HG03442 (cell line): ENCODE measurements around the gene MYO7A.

Experiments
- ATAC-seq: cut with Tn5 transposase; IDR thresholded peaks from one replicate; pipeline ENCODE4 v1.9.1; 2021; ENCODE audit warnings: mild to moderate bottlenecking, moderate library complexity; ENCODE audit not compliant: unreplicated experiment

Gene MYO7A

DNA sequence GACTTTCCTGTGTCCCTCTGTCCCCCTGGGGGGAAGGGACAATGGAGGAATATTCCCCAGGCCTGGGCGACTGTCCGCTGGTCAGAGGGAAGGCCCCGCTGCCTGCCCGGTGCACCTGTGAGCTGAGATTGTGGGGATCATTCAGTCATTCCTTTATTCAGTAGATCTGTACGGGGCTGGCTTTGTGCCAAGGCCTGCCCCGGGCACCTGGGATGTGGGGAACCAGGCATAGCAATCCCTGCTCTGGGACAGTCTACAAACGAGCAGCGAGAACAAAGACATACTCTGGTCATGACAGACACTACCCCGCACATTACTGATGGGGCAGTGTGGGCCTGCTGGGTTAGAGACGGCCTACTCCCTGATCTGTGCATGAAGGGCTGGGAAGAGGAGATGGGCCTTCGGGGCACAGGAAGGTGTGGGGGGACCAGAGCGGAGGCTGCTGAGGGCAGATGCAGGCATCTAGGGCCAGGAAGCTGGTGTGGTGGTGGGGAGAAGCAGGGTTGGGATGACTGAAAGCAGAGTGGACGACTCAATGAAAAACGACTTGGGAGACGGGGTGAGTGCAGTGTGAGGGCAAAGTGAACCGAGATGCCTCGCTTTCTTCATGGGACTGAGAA, 1.8 kb upstream of the MYO7A start:
- ATAC-seq = no peak

DNA sequence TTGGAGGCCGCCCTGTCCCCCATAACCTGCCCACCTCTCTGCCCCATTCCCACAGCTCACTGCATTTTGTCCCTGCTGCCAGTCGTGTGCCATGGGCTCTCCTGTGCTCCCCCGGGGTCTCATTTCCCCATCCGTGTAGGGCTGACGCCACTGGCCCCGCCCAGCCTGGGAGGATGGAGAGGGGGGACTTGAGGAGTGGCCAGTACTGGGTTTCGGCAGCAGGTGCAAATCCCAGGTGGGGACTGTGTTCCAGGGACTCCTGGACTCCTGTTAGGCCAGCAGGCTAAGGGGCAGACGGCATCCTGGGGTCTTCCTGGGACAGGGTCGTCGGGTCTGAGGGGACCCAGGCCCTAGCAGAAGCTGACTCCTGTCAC, 1.2 kb upstream of the MYO7A start:
- no peak for ATAC-seq

DNA sequence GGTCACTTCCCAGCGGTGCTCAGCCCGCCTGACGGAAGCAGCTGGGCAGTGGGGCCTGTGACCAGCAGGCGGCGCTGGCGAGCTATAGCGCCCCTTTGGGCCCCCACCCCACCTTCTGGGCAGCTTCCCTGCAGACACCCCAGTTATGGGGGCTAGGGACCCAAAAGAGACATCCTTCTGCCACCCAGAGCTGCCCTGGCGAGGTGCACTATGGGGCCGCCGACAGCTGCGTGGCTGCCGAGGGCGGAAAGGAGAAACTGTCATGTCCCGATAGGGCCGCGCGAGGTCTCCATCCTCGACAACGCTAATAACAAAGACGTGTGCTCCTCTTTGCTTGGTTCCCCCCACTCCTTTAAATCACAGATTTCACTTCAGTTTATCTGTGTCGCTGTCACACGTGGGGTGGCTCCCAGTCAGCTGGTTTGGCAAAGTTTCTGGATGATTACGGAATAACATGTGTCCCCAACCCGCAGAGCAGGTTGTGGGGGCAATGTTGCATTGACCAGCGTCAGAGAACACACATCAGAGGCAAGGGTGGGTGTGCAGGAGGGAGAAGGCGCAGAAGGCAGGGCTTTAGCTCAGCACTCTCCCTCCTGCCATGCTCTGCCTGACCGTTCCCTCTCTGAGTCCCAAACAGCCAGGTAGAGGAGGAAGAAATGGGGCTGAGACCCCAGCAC, 673 bp upstream of the MYO7A start:
- ATAC-seq = no peak

DNA sequence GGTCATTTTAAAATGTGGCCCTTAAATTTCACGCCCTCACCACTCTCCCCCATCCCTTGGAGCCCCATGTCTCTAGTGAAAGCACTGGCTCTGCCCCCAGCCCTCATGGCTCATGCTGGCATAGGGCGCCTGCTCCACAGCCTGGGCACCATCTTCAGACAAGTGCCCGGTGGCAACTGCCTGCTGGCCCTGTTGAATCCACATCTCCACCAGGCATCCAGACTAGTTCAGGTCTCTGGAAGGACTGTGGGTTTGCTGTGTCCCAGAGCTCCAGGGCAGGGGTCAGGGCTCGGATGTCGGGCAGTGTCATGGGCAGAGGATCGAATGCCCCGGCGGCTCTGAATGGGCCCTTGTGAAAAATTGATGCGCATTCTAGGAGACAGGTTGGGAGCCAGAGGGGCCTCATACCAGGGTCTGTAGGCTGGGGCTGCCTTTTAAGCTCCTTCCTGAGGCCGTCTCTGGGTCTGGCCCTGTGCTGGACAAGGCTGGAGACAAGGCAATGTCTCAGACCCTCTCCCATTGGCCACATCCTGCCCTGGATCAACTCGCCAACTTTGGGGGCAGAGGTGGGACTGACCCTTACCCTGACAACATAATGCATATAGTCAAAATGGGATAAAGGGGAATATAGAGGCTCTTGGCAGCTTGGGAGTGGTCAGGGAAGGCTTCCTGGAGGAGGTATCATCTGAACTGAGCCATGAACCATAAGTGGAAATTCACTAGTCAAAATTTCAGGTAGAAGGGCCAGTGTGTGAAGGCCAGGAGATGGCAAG, 1.2 kb downstream of the MYO7A start:
- ATAC-seq = no peak

DNA sequence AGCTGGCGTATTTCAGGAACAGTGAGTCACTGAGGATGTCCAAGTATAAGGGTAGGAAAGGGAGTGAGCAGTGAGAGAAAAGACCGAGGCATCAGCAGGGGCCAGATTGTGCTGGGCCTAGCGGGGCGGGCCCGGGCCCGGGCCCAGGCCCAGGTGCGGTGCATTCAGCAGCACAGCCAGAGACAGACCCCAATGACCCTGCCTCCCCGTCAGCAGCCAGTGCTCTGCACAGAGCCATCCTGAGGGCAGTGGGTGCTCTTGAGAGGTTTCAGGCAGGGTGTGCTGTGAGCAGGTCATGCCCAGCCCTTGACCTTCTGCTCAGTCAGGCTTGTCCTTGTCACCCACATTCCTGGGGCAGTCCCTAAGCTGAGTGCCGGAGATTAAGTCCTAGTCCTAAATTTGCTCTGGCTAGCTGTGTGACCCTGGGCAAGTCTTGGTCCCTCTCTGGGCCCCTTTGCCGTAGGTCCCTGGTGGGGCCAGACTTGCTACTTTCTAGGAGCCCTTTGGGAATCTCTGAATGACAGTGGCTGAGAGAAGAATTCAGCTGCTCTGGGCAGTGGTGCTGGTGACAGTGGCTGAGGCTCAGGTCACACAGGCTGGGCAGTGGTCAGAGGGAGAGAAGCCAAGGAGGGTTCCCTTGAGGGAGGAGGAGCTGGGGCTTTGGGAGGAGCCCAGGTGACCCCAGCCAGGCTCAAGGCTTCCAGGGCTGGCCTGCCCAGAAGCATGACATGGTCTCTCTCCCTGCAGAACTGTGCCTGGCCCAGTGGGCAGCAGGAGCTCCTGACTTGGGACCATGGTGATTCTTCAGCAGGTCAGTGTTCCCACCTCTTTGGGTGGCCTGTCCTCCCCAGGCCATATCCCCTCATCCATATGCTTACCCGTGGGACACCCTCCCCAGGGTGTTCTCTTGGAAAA, 2.1 kb downstream of the MYO7A start:
- no peak for ATAC-seq

DNA sequence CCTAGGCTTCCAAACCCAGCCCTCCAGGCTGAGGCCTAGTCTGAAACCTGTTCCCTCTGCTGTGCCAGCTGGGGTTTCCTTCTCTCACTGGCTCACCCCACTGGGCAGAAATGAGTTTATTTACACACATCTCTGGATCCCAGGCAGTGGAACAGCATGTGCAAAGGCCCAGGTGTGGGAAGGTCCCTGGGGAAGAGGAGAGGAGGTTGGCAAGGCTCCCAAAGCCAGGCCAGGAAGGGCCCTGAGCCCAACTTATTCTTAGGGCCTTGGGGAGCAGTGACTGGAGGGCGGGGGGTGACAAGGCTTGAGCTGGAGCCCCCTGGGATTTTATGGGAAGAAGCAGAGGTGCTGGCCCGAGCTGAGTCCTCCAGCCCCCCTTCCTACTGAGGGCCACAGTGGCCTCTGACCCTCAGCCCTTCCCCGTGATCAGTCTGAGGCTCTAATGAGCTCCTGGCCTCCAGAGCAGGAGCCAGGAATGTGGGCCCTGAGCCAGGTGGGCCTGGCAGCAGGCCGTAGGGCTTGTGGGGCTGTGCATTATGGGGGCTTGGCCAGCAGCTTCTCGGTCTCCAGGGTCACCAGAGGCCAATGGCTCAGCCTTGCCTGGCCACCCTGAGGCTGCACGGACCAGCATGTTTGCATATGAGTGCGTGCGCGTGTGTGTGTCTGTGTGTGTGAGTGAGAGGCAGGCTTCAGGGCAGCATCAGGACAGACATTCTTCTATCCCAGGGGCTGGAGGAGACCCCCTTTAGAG, 2.9 kb downstream of the MYO7A start:
- no peak for ATAC-seq

DNA sequence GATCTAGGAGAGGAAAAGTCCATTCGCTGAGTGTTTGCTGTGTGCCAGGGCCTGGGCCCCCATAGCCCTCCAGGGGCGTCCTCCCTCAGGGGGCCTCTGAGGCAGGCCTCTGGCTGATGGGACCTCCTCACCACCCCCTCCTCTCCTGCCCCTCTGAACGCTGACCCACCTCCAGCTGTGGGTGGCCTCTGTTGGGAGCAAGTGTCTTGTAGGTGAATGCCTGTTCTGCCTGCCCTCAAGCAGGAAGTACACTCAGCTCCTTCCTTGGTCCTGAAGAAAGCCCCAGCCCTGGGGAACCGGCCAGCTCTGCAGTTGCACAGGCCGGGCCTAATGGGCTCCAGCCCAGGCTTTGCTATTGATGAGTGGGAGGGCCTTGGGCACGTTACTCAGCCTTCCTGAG, 3.5 kb downstream of the MYO7A start:
- ATAC-seq = no peak

DNA sequence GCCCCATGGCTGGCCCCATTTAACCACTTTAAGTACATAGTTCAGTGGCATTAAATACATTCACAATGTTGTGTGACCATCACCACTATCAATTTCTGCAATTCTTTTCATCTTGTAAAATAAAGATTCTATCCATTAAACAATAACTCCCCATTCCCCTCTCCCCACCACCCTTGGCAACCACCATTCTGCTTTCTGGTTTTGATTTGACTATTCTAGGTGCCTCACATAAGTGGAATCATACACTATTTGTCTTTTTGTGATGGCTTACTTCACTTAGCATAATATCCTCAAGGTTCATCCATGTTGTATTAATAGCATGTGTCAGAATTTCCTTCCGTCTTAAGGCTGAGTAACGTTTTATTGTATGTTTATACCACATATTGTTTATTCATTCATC, 7.0 kb downstream of the MYO7A start:
- no peak for ATAC-seq

DNA sequence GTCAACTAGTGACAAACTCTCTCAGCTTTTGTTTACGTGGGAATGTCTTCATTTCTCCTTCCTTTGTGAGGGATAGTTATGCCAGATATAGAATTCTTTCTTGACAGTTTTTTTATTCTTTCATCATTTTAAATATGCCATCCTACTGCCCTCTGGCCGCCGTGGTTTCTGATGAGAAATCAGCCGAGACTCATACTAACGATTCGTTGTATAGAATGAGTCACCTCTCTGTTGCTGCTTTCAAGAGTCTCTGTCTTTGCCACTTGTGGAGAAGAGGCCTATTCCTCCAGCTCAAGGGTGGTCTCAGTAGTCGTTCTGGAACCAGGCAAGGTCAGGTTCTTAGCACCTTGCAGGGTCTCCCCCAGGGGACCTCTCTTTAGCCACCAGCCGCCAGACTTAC, 8.0 kb downstream of the MYO7A start:
- ATAC-seq = no peak

DNA sequence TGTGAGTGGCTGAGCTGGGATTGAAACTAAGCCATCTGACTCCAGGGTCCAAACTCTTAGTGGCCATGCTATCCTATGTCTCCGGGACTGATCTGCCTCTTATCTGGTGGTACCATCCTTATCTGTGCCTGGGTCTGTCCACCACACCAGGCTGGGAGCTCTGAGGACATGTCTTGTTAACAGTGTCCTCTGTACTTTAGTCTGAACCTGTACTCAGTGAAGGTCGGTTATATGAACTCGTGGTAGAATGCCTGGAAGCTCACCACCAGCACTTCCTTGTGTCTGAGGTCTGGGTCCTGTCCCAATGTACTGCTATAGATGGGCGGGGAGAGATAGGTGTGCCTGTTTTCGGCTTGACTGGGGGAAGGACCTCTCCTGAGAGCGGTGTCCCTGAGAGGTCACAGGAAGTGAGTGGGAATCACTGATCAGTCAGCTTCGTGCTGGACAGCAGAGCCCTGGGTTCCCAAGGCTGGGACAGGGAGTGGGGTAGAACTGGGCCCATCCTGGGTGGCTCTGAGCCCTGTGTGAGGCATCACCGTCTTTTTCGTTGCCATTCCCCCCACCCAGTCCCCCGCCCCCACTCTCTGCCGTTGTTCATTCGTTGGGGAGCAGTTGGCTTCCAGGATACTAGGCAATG, 8.9 kb downstream of the MYO7A start:
- no peak for ATAC-seq

DNA sequence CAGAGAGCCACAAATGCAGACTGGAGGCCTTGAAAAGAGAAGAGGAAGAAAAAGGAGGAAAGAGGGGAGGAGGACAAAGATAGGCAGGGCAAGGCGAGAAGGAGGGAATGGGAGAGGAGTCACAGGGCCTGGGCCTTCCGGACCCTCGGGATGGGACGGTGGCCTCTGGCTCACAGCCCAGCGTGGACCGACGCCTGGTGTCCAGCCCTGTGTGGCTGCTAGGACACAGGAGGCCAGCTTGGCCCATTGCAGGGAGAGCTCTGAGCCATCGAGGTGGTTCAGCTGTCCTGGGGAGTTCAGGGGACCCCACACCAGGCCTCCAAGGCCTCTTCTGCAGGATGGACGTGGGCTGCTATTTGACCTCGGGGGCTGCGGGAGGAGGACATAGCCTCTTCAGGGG, 9.4 kb downstream of the MYO7A start:
- no peak for ATAC-seq

DNA sequence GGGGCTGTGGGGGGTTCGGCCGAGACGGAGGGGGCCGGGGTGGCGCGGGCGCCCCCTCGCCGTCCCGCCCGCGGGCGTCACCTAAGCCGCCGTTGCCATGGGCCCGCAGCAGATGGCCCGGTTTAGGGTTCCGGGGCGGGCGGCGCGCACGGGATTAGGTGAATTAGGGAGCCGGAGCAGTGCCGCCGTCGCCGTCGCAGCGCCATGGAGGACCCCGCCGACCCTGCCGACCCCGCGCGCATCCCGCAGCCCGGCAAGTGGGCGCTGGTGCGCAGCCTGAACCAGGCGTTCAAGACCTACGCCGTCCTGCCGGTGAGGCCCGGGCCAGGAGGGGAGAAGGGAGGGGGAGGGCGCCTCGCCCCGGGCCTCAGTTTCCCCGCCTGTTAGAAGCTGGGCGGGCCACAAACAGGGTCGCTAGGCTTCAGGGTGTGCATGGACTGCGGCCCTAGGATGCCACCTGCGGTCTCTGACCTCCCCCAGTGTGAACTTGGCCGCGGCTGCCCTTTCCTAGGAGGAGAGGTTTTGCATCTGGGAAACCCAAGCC, 10.1 kb downstream of the MYO7A start:
- no peak for ATAC-seq

DNA sequence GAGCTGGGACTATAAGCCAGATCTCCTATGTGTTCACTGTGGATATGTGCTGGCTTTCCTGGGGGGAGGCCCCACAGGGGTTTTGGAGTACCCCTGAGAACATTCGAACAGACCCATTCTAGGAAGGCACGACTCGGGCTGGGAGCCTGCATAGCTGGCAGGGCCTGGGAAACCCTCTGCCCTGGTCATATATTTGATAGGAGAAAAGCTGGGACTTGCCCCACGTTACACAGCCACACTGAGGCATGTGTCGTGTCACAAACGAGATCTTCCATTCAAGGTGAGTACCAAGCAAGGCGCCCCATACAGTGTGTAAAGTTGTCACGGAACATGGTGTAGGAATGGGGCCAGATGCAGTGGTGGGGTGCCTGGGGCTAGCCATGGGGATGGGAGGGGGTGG, 11.2 kb downstream of the MYO7A start:
- no peak for ATAC-seq

DNA sequence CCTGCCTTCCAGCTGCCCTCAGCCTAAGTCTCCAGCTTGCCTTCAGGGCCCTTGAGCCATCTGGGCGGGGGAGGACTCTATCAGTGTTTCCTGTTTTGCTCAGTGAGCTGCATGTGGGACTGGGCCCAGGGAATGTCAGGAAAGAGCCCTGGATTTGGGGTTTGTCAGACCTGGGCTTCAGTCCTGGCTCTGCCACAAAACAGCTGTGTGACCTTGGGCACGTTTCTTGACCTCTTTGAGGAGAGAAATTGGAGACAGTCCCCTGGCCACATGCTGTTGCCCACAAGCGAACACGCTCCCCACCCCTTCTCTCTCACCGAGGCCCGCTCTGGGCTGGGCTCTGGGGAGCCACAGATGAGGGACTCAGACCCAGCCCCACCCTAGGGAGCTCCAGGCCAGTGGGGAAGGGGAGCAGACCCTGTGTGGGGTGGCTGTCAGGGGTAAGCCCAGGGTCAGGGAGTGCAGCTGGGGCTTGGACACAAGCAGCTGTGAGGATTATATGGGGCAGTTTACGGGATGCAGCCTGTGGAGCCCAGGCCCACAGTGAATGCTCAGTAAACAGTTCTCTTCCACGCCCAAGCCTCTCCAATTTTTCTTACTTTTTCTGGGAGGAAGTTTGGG, 12.3 kb downstream of the MYO7A start:
- ATAC-seq = no peak

DNA sequence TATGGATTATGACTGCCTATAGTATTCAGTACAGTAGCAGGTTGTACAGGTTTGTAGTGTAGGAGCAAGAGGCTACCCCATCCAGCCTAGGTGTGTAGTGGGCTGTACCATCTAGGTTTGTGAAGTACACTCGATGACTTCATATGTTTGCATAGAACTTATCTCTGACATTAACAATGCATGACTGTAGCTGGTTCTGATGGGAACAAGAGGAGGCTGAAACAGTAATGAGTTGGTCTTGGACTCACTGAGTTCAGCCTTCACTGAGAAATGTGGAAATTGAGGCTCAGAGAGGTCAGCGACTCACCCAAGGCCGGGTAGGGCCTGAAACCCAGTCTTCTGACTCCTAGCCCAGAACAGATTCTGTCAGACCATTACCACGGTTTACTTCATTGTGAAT, 13.0 kb downstream of the MYO7A start:
- no peak for ATAC-seq

DNA sequence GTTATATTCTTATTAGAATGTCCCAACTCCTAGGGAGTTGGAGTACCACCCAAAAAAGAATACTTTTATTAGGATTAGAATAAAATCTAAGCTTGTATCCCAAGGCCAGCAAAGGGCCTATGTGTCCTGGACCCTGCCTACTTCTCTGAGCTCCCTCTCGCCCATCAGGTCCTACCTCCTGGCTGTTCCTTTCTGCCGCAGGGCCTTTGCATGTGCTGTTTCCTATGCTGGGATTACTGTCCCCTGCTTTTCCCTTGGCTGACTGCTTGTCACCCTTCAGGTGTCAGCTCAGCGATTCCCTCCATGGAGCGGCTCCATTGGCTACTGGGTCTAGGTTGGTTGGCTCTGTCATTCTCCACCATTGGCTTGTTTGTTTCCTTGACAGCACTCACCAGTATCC, 13.4 kb downstream of the MYO7A start:
- ATAC-seq = no peak

DNA sequence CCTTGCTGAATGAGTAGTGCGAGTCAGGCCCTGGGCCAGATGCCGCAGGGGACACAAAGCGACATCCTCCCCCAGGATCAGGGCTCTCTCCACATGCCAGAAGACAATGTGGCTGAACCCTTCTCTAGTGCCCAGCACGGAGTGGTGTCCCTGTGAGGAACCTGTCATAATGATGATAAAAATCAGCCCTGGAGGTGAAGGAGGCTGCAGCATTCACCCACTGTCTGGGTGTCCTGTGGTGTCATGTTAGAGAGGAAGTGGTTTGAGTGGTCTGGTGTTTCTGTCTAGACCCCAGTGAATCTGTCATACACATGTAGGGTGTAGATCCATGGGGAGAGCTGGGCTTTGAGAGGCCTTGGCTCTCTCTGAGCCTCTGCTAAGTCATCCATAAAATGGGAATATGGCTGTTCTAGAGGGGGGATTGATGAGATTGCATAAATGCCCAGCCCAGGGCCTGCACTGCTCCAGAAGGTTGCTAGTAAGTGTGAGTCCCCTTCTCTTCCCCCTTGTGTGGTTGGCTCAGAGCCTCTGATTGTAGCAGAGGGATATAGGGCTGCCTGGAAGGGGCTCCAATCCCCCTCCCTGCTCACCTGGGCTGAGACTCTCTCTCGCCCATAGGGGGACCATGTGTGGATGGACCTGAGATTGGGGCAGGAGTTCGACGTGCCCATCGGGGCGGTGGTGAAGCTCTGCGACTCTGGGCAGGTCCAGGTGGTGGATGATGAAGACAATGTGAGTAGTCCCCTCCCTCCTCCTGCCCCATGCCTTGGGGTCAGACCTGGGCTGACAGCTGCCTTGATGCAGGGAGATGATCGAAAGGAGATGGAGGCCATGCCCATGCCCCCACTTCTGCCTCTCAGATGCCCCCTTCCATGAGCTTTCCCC, 14.3 kb downstream of the MYO7A start:
- no peak for ATAC-seq

DNA sequence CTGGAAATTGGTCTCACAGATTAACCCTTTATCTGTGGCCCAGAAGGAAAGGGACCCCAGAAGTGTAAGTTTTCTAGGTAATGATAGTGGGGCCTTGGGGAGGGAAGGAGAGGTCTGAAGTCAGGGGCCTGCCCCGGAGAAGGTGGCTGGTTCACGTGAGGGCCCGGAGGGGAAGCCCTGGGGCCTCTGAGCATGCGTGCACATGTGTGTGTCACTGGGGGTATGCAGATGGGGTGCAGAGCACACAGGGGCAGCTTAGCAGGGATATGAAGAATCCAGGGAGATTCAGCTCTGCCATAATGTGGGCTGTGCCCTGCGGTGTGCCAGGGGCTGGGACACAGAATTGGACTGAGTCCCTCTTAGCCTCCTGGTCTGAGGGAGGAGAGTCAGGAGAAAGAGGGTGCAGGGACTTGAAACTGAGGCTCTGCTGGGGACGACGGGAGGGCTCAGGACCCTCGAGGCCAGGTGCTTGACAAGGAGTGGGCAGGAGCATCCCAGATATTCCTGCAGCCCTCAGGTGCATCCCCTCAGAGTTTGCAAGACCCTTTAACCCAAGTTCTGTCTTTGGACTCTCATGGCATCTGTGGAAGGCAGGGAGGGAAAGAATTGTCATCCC, 15.5 kb downstream of the MYO7A start:
- no peak for ATAC-seq
